Effector CD8-positive, alpha-beta T cell (primary cell): ENCODE results near the gene MS4A13.
"Not testable (repeated sequence)": the region's sequence is repeated elsewhere in the genome, so short reads cannot be mapped to it uniquely, and the experiment has no call there.

ENCODE experiments used
- DNase-seq: peaks from one replicate; lab custom pipeline; 2025; lab: John Stamatoyannopoulos, UW
- total RNA-seq, 4 experiments: gene quantifications; one replicate each; lab custom pipeline; 2026; lab: John Stamatoyannopoulos, UW

The MS4A13 gene, protein sequence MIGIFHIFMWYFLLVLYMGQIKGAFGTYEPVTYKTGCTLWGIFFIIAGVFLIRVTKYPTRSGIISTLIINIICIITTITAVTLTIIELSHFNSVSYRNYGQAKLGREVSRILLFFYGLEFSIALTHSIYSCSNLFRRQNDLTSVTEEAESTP
- 0 to 0.27 (median 0) reads per million in 4 experiments for total RNA-seq

DNA sequence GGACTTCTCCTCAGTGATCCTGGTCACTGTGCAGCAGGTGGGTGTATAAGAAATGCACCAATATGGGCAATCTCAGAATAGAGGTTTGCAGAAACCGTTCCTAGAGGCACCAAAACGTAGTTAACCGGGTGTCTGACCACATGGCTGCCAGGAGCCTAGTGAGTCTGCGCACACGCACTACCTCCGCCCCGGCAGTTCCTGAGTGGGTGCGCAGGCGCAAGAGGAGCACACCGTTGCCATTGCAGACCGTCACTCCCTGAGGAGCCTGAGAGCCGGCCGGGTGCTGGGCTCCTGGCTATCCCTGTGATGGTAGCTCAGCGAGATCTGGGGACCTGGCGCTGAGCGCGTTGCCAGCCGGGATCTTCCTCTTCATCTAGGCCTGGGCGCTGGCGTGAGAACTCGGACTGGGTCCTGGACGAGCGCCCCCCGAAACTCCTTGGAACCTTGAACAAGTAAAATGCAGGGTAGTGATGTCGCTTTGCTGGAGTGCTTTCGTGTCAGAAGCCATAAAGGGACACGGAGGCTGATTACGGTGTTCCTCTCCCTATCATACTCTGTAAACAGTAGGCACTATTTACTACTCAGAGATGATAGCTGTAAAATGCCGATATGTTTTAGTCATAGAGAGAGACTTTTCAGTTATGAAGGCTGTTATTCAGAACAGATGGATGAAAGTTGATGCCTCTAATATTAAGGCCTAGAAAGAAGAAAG, at the start of gene MS4A13:
MS4A13 (plus strand) TSS at position 249 of the 712 bp plus-strand sequence. CDS start 2,692 bp downstream, outside the sequence.
- DNase-seq: no peak

DNA sequence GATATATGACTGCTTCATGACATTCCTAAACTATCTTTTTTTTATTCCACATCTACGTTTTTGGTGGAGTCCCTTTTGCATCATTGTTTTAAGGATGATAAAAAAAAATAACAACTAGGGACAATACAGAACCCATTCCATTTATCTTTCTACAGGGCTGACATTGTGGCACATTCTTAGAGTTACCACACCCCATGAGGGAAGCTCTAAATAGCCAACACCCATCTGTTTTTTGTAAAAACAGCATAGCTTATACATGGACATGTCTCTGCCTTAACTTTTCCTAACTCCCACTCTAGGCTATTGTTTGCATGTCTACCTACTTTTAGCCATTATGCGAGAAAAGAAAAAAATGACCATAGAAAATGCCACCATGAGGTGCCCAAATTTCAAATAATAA, 46.4 kb upstream of the MS4A13 start:
- DNase-seq: no peak

DNA sequence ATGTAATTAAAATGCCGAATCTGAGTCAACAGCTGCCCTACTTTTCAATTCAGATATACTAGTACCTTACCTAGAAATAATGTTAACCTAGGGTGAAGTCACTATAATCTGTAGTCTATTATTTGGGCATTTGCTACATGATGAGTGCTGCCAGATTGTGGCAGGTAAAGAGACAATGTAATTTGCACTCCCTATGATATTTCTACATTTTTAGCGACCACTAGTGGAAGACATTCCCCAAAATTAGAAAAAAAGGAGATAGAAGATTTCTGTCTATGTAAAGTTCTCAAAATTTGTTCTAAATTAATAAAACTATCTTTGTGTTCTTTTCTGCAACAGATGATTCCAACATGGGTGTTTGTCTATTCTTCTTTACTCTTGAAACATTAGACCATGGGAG, 45.5 kb upstream of the MS4A13 start:
- no peak for DNase-seq

DNA sequence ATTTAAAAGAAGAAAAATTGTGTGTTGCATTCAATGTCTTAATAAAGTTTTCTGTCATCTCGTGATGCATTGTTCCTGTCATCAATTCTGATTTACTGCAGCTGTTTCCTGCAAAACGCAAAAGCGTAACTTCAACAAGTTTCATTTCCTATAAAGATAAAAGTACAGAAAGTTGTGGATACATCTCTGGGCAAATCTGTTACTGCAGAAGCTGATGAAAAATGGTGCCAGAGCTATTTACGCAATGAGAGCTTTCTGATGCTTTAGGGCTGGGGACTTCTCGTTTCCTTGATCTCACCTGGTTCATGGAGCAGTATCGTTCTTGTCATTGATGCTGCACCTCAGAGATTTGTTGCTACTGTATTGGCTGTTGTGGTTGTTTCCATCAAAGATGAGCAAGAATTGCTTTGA, 38.2 kb upstream of the MS4A13 start:
- DNase-seq: no peak

DNA sequence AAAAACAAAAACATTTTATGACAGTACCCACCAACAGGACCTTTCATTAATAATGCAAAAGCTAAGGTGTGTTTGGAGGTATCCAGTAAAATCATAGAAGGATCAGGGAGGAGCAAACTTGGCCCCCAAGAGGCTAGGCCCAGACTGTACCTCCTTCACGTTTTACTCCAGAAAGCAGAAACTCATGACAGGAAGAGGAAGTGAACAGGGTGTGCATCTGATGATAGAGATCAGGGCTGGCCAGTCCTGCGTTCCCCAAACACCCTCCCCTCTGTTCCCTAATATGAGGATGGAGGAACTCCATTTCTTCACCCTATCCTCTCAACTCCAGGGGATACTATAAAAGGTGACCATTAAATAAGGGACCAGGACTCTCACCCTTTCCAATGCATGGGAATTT, 32.8 kb upstream of the MS4A13 start:
- no peak for DNase-seq

DNA sequence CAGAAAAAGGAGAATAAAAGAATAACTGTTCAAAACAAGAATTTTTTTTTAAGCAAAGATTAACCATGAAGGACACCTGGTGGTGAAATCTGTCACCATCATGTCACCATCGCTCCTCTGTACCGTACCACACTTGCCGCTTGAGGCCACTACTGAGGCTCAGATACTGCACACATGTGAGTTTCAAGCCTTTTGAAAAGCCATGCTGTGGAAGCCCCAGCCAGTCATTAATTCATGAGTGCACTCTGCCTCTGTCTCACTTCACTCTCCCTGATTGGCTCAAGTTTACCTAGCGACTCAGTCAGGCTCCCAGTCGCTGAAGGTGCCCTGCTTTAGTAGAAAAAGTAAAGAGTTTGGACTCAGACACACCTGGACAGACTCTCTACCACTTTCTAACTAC, 29.2 kb upstream of the MS4A13 start:
- no peak for DNase-seq

DNA sequence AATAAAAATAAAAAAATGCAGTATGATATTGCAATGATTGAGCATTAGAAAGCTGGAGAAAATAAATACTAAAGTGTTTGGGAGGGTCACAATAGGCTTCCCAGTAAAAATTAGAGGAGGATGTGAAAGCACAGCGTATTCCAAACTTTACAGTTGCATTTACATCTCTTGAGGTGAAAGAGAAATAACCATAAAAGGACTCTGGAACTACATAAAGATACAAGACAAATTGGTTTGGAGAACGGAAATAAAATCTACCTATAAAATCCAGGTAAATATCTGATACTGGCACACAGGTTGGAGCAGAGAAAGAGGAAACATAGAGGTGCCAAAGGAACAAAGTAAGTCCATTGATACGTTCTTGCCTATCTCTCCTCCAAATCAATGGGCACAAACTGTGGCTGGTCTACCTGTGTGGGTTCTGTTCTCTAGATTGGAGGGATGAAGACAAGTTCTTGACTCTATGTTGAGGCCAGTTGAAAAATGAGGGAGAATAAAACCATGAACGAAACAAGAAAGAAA, 22.6 kb upstream of the MS4A13 start, which contains the start of gene MS4A12:
MS4A12 (plus strand) TSS at position 291 of the 522 bp plus-strand sequence. CDS start 4,541 bp downstream, outside the sequence.
- DNase-seq: no peak

DNA sequence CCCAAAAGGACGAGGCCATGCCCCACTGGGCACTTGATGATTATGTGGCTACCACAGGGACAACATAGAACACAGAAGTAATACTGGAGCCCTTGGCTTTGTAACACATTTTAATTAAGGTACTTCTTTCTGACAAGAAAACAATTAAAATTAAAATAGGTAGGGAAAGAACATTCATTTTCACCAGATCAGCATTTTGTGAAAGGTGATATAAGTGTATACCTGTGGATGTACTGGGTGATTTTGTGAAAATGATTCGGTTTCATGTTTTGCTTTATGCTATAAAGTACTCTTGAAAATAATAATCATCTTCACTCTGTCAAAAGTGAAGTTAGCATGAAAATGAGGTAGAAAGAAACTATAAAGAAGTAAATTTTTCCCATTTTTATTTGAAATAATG, 21.7 kb upstream of the MS4A13 start:
- no peak for DNase-seq

DNA sequence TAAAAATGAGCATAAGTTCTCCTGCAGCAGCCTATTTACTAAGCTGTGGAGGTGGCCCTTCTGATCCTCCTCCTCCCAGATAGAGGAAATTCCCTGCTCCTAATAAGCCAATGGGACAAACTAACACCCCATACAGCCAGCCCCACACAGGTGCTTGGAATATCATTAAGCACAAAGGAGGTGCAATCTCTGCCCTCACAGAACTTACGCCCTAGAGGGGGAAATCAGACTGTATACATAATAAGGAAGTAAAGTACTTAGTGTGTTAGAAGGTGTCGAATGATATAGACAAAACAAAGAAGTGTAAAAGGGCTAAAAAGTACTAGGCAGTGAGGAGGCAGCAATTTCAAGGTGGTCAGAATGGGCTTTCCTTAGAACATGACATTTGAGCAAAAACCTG, 16.8 kb upstream of the MS4A13 start:
- DNase-seq: no peak

DNA sequence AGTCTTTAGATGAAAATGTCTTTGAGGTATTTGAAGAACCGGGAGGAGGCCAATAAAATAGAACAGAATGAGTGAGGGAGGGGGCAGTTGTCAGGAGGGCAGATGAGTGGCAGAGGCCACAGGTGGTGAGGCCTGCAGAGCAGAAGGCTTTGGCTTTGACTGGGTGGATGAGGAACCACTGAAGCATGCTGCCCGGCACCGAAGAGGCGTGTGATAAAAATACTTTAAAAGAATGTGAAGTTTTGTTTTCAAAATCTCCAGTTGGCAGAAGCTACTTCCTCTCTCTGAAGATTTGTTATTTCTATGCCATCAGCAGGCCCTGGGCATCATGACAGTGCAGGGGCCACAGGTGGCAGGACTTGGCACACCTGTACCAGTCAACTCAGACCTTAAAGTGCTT, 16.3 kb upstream of the MS4A13 start:
- DNase-seq: no peak

DNA sequence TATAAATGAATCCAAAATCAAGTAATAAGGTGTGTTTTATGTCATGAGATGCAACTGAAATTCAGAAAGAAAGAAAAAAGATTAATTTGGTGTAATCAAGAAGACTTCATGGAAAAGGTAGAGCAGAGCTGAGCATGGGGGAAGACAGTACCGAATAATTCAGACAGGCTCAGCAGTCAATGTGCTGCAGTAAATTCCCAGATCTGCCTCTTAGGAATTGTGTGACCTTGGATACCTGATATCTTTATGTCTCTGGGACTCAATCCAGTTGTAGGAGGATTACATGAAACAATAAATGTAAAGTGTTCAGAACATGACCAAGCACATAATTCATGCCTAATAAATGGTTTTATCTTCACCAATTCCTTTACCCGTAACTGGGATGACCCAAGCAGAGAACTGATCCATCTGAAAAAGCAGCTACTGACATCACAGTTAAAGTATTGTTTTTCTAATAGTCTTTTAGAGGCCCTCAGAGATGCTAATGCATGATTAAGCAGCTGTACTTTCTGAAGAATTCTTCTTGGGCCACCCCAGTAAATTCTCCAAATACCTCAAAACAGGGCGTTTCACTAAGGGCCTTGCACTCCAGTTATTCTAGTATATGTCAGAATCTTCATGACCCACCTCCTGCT, 14.8 kb upstream of the MS4A13 start:
- no peak for DNase-seq

DNA sequence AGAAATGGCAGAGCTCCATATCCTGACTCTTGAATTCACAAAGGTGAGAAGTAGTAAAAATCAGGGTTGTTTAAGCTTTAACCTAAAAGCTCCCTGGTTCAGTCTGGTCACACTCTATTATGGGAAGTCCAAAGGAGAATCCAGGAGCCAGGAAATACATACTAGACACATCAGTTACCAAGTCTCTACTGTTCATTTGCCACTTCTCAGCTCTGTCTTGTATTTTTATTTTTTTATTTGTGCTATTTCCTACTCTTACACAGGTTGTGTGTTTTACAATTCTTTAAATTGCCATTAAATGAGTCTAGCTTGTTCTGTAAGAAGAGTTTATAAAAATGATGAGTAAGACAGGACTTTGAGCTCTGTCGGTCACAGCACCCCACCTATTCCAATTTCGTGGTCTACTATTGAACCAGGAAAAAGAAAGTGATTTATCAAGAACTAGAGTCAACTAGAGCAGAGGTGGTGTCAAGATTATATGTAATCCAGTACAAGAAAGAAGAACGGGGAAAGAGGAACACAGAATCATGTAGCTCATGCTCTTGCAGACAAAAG, 12.9 kb upstream of the MS4A13 start:
- no peak for DNase-seq

DNA sequence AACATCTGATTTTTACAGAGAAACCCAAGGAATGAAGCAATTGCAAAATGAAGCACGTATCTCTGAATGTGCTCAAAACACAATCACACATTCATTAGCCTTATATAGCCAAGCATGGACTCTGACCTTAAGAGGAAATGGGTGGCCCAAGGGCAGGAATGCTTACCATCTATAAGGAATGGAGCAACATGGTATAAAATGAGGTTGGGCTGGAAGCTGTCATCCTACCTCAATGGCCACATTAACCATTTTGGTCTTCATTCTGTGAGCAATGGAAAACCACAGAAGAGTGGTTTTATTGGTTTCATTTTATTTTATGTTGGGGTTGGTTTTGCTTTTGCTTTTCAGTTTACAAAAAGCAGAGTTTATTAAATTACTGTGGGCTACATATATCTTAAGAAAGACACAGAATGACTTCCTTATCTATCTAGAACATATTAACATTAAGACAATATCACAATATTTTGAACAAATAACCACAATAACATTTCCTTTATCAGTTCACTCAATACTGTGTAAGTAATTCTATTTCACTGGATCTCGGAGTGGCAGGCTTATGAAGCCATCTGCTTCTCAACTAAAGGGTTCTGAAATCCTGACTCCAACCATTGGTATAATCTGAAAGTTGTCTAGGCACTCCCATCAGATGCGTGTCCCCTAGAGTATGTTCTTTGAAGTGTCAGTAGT, 10.8 kb upstream of the MS4A13 start:
- DNase-seq: no peak

DNA sequence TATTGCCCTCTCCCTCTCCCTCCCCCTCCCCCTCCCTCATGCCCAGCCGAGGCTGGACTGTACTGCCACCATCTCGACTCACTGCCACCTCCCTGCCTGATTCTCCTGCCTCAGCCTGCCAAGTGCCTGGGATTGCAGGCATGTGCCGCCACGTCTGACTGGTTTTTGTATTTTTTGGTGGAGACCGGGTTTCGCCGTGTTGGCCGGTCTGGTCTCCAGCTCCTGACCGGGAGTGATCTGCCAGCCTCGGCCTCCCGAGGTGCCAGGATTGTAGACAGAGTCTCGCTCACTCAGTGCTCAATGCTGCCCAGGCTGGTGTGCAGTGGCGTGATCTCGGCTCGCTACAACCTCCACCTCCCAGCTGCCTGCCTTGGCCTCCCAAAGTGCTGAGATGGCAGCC, 5.6 kb upstream of the MS4A13 start:
- DNase-seq: not testable (repeated sequence)

DNA sequence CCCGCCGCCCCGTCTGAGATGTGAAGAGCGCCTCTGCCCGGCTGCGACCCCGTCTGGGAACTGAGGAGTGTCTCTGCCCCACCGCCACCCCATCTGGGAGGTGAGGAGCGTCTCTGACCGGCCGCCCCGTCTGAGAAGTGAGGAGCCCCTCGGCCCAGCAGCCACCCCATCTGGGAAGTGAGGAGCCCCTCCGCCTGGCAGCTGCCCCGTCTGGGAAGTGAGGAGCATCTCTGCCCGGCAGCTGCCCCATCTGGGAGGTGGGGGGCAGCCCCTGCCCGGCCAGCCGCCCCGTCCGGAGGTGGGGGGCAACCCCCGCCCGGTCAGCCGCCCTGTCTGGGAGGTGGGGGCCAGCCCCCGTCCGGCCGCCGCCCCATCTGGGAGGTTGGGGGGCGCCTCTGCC, 5.0 kb upstream of the MS4A13 start:
- not testable (repeated sequence) for DNase-seq

DNA sequence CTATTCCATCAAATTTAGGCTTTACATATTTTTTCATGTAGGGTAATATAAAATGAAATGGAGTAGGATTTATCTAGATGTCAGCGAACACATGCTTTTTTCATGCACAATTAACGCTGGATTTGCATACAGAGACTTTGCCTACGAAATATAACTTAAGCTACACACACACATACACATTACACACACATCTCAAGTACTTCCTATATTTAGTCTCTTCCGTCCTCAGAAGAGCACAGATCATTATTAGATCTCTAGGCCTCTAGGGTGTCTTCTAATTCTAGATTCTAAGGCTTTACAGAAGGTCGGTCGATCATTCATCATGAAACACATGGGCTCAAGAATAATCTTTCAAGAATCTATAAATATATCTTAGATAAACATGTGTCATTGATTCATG, 3.8 kb upstream of the MS4A13 start:
- DNase-seq: no peak

DNA sequence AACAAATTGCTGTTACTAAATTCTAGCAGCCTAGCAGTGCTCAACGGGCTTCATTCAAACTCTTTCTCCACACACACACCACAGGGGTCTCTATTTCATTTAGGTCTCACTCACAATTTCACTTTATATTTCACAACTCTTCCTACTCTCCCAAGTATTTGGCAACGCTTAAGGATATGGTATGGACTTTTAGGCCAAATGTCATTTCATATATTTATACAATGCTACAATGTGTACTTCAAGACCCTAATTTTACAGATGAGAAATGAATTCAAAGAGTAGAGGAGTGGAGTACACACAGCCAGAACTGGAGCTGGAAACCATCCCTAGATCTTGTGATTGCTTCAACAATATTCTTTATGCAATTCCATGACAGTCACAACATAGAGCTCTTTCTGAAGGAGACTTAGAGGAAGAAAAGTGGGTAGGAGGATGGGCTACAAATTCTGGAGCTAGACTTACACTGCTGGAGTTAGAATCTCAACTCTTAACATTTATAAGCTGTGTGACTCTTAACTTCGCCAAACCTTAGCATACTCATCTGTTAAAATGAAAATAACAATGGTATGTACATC, 2.5 kb upstream of the MS4A13 start:
- no peak for DNase-seq

DNA sequence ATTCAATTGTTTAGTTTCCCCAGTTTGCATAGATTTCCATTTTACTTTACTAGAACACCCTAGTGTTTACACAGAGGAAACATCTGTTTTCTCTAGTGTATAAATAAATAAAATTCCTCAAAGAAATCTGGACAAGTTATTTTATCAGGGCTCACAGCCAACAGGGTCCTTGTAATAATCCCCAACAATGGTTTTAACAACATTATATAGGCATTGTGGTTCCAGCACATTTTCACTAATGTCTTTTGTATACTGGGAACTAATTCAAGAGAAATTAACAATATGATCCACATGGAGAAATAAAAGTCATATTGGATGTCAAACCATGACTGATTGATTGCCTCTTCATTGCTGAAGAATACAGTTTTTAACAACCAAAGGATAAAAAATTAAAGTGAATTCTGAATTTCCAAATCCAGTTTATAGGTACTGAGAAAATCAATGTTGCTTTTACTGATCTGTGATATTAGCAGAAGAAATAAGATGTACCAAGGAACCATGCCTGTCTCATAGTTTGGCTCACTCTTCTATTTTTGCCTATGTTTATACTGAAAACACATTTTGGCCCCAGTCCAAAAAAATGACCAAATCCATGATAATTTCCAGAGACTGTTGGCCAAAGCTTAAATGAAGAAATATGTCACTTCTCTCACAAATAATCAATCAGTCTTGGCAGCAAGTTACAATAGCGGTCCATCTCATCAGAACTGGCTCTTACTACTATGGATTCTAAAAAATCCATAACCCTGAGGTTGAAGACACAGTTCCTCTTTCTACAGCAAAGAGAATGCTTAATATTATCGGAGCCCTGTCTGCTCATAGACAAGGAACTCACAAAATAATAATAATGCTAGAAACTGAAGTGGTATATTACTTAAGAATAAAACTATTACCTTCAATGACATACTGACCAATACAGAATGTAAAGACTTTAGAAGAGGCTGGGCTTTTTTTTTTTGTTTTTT, 1.4 kb upstream of the MS4A13 start:
- no peak for DNase-seq

DNA sequence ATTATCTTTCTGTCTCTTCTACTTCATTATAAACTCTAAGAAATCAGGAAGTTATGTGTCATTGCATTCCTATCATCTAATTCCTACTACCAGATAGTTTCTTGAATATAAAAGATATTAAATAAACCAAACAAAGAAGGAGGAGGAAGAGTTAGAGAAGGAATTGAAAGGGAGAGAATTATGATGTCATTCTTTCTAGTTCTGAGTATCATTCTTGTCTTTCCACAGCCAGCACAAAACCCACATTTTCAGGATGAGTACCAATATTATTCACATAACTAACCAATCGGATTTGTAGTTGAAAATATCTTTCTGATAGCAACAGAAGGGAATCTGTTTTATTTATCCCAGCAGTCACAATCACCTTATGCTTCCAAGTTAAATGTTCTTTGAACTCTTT, 13.3 kb downstream of the MS4A13 start:
- DNase-seq: no peak

DNA sequence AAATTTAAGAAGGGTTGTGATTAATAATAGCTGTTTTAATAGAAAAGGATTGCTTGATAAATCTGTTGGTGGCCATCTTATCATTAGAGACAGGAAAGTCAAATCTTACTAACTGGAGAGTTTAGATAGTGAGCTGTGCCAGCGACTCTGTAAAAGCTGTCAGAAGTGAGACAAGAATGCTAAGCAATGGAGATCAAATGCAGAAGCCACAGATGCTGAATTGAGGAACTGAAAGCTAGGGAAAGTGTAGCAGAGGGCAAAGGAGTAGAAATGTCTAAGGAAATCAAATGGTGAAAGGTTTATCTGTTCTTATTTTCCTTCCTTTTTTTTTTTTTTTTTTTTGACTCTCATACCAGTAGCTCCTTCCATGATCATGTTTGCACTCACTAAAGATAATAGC, 13.7 kb downstream of the MS4A13 start:
- DNase-seq: no peak
